ENCODE results near the gene MPST. TPM values are rescaled to one million over a fixed set of nuclear protein-coding genes. Genes with fewer than 3 reads are reported as not detected.
"Not testable (repeated sequence)": the region's sequence is repeated elsewhere in the genome, so short reads cannot be mapped to it uniquely, and the experiment has no call there.

Gene MPST
- total RNA-seq, 2 experiments from 2014 or later, result 61.8 to 124 TPM

- no peaks in the 10 kb centered on the region for H3K4me1 ChIP-seq (ENCODE audit: insufficient read depth, low read length, poor library complexity, severe bottlenecking)
- H3K4me2 ChIP-seq (ENCODE audit: low read length), result no peak overlapping the region
- H3K4me3 ChIP-seq (ENCODE audit: low read depth, low read length, poor library complexity, severe bottlenecking), result no peak overlapping the region
- no peaks in the 10 kb centered on the region for H3K36me3 ChIP-seq (ENCODE audit: insufficient read depth, low read length)
- POLR2A ChIA-PET, result no interaction called here
- no peak overlapping the region for H3K27ac ChIP-seq (ENCODE audit: low read depth, low read length, poor library complexity, severe bottlenecking)
- no peaks in the 10 kb centered on the region for H3K79me2 ChIP-seq (ENCODE audit: insufficient read depth, low read depth, low read length)
- no peak overlapping the region for H2AFZ ChIP-seq (ENCODE audit: low read length)
- no peaks in the 10 kb centered on the region for H4K20me1 ChIP-seq (ENCODE audit: insufficient read depth, low read length)
- H3K9me3 ChIP-seq (ENCODE audit: low read length), result peaks cover 14% of the 10 kb centered on the region
- TF ChIP-seq, protein P1, sequence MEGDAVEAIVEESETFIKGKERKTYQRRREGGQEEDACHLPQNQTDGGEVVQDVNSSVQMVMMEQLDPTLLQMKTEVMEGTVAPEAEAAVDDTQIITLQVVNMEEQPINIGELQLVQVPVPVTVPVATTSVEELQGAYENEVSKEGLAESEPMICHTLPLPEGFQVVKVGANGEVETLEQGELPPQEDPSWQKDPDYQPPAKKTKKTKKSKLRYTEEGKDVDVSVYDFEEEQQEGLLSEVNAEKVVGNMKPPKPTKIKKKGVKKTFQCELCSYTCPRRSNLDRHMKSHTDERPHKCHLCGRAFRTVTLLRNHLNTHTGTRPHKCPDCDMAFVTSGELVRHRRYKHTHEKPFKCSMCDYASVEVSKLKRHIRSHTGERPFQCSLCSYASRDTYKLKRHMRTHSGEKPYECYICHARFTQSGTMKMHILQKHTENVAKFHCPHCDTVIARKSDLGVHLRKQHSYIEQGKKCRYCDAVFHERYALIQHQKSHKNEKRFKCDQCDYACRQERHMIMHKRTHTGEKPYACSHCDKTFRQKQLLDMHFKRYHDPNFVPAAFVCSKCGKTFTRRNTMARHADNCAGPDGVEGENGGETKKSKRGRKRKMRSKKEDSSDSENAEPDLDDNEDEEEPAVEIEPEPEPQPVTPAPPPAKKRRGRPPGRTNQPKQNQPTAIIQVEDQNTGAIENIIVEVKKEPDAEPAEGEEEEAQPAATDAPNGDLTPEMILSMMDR (conservative IDR thresholded peaks at IDR 0.05; ENCODE audit: low read length), result no peak
- no peak for TF ChIP-seq EZH2phosphoT487 (IDR thresholded peaks at IDR 0.05; ENCODE audit: borderline replicate concordance, low read depth, low read length)
- intact Hi-C loops (cut with micrococcal nuclease; ENCODE audit: unreplicated experiment), result no loop called here
- CTCF ChIA-PET (ENCODE audit: unreplicated experiment), result no interaction called here
- no peaks in the 10 kb centered on the region for H3K9me2 ChIP-seq (ENCODE audit: insufficient read depth, low read length)
- no TSS peak for BruUV-seq (replicated peaks)
- DNase-seq (ENCODE audit: low spot score), result no peak
Measured at GRCh38 chr22:36988075-36988832, 31.3 kb upstream of the MPST start.

GRCh38 chr22:36989012-36989411, 30.5 kb upstream of the MPST start:
- H3K9me2 ChIP-seq (ENCODE audit: insufficient read depth, low read length); DNase-seq (ENCODE audit: low spot score); H3K36me3 ChIP-seq (ENCODE audit: insufficient read depth, low read length); H3K4me2 ChIP-seq (ENCODE audit: low read length); H3K4me1 ChIP-seq (ENCODE audit: insufficient read depth, low read length, poor library complexity, severe bottlenecking); H3K27ac ChIP-seq (ENCODE audit: low read depth, low read length, poor library complexity, severe bottlenecking); intact Hi-C loops (cut with micrococcal nuclease; ENCODE audit: unreplicated experiment); H3K4me3 ChIP-seq (ENCODE audit: low read depth, low read length, poor library complexity, severe bottlenecking); H3K79me2 ChIP-seq (ENCODE audit: insufficient read depth, low read depth, low read length); CTCF ChIA-PET (ENCODE audit: unreplicated experiment); H2AFZ ChIP-seq (ENCODE audit: low read length); POLR2A ChIA-PET; H4K20me1 ChIP-seq (ENCODE audit: insufficient read depth, low read length); BruUV-seq (replicated peaks): not testable (repeated sequence)
- peaks cover 14% of the 10 kb centered on the region for H3K9me3 ChIP-seq (ENCODE audit: low read length)

DNA sequence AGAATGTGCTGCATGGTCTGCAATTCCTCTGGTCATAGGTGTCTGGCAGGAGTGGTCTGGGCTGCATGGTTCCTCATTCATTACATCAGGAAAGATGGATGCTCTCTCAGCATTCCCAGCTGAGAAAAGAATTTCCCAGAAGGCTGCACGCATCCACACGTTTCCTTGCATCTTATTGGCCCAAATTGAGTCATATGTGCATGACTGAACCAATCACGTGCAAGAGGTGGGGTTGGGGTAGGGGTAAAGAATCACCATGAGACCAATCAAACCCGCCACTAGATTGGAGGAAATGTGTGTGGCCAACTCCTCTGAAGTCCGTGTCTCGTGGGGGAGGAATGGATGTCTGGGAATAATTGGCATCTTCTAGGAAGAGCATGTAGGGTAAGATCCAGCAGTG, 29.1 kb upstream of the MPST start:
- Histone ChIP-seq H3K4me1 (ENCODE audit: insufficient read depth, low read length, poor library complexity, severe bottlenecking) (no peaks in the 10 kb centered on the region), H3K79me2 (ENCODE audit: insufficient read depth, low read depth, low read length) (no peaks in the 10 kb centered on the region), H3K27ac (ENCODE audit: low read depth, low read length, poor library complexity, severe bottlenecking) (no peak overlapping the region), H2AFZ (ENCODE audit: low read length) (no peak overlapping the region), H4K20me1 (ENCODE audit: insufficient read depth, low read length) (no peaks in the 10 kb centered on the region), H3K9me3 (ENCODE audit: low read length) (peaks cover 11% of the 10 kb centered on the region), H3K9me2 (ENCODE audit: insufficient read depth, low read length) (no peaks in the 10 kb centered on the region), H3K4me3 (ENCODE audit: low read depth, low read length, poor library complexity, severe bottlenecking) (no peak overlapping the region), H3K4me2 (ENCODE audit: low read length) (no peak overlapping the region), H3K36me3 (ENCODE audit: insufficient read depth, low read length) (no peaks in the 10 kb centered on the region)
- POLR2A ChIA-PET, result no interaction called here
- intact Hi-C loops (cut with micrococcal nuclease; ENCODE audit: unreplicated experiment), result no loop called here
- no TSS peak for BruUV-seq (replicated peaks)
- TF ChIP-seq EZH2phosphoT487 (IDR thresholded peaks at IDR 0.05; ENCODE audit: borderline replicate concordance, low read depth, low read length), result no peak
- TF ChIP-seq, protein P1 (conservative IDR thresholded peaks at IDR 0.05; ENCODE audit: low read length), result no peak
- no peak for DNase-seq (ENCODE audit: low spot score)
- CTCF ChIA-PET (ENCODE audit: unreplicated experiment), result no interaction called here
